K562 (cell line): ENCODE data around the gene UBL7. TPM values are rescaled to one million over a fixed set of nuclear protein-coding genes. Genes with fewer than 3 reads are reported as not detected.

Source experiments
- BCL6 ChIP-seq: fragments of 250-450 bp; sonication (Bioruptor Pico); IDR thresholded peaks from 2 replicates; pipeline ENCODE4 v1.4.0; 2020
- HSF4 ChIP-seq: fragments of 250-450 bp; sonication (Bioruptor Pico); IDR thresholded peaks from 2 replicates; pipeline ENCODE4 v2.1.2; 2022; ENCODE audit warnings: mild to moderate bottlenecking, moderate library complexity, borderline replicate concordance
- NR4A1 ChIP-seq, 2 experiments: fragments of 250-450 bp in 1 of 2; fragments of 450-650 bp in 1 of 2; sonication (Bioruptor Pico) in 1 of 2; IDR thresholded peaks; 2 replicates each; pipeline versions ENCODE4 v1.4.0 to v1.6.1; 2016 to 2020; ENCODE audit warnings: mild to moderate bottlenecking in 2 of 2, missing compliant biosample characterization in 1 of 2, missing genetic modification characterization in 1 of 2, moderate library complexity in 1 of 2
- POLR3G ChIP-seq: IDR thresholded peaks from 2 replicates; pipeline ENCODE4 v1.6.1; 2011; ENCODE audit not compliant: insufficient read length, insufficient replicate concordance; ENCODE audit errors: extremely low read depth
- RBM39 ChIP-seq: fragments of 200-400 bp; formaldehyde crosslinking; optimal IDR thresholded peaks from 2 replicates; pipeline ENCODE3; 2018; ENCODE audit warnings: low read depth, low read length
- SMAD3 ChIP-seq: fragments of 450-650 bp; formaldehyde crosslinking; conservative IDR thresholded peaks from 2 replicates; pipeline ENCODE4 v1.4.0; 2020; ENCODE audit warnings: mild to moderate bottlenecking
- SMAD4 ChIP-seq: fragments of 250-450 bp; sonication (Bioruptor Pico); conservative IDR thresholded peaks from 2 replicates; pipeline ENCODE4 v1.8.0; 2021; ENCODE audit warnings: inconsistent platforms, mild to moderate bottlenecking, moderate library complexity
- ZNF197 ChIP-seq: fragments of 200-800 bp; sonication (Bioruptor generic); IDR thresholded peaks from 2 replicates; pipeline ENCODE4 v1.6.1; 2016; ENCODE audit warnings: low read depth, missing genetic modification characterization, missing compliant biosample characterization
- polyA plus RNA-seq, 8 experiments: library from polyadenylated mRNA; depleted of rRNA in 4 of 8; stranded (reverse) in 5 of 8; unstranded in 3 of 8; fragments of >200 nt; fragmentation: Nextera tagmentation in 2 of 8; fragmentation: Illumina TruSeq in 1 of 8; extraction: Ambion mirVana in 2 of 8; extraction: Trizol in 1 of 8; gene quantifications; 2 replicates each; pipeline versions ENCODE4 v1.2.1 to v1.2.3, GENCODE V29; 2011 to 2014; ENCODE audit warnings: inconsistent platforms in 1 of 8, missing spikeins in 1 of 8
- total RNA-seq, 7 experiments: library from RNA; depleted of rRNA in 6 of 7; stranded (reverse); fragments of >200 nt in 6 of 7; fragmentation: Illumina TruSeq in 2 of 7; extraction: Trizol in 2 of 7; gene quantifications; 2 replicates each; pipeline versions ENCODE4 v1.2.1 to v1.2.3, GENCODE V29; 2011 to 2021; ENCODE audit warnings: low replicate concordance in 1 of 7
- TF ChIP-seq, protein P1 (sequence below): fragments of 450-650 bp; IDR thresholded peaks from 2 replicates; pipeline ENCODE4 v1.6.1; 2017; ENCODE audit warnings: antibody characterized with exemption
- TF ChIP-seq, protein P2 (sequence below): sonication (generic); formaldehyde crosslinking; IDR thresholded peaks from 2 replicates; pipeline ENCODE4 v1.8.0; 2022; ENCODE audit warnings: missing genetic modification reagents, mild to moderate bottlenecking, moderate library complexity, borderline replicate concordance

UBL7 gene
- total and polyA plus RNA-seq, 9 of the 15 experiments (the other 6 are each of a cell fraction or from before 2014, with no cell fraction given): 19.2 to 63.4 (median 44.9) TPM

DNA sequence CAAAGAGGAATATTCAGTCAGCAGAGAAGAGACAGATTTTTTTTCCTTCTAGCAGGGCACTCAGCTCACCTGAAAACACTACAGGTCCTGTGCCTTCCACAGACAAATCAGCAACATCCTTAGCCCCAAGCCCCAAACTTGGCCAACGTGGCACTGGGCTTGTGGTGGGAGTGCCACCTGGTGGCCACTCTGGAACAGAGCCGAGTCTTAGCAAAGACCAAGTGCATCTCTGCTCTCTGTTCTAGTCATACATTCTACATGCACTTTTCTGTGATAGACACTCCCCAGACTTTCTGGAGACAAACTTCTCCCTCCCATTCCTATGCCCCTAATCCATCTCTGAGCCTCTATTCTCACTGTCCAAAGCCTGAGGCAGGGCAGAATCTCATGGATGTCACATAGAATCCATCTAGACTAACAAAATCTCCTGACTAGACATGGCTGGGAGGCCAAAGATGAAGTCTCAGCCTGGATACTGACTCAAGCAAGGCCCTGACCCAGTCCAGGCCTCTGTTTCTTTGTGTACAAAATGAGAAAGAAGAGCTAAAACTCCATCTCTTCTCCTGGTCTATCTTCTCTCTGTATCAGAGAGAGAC lies 22.1 kb downstream of the UBL7 start (continued):
- TF ChIP-seq, protein P1, sequence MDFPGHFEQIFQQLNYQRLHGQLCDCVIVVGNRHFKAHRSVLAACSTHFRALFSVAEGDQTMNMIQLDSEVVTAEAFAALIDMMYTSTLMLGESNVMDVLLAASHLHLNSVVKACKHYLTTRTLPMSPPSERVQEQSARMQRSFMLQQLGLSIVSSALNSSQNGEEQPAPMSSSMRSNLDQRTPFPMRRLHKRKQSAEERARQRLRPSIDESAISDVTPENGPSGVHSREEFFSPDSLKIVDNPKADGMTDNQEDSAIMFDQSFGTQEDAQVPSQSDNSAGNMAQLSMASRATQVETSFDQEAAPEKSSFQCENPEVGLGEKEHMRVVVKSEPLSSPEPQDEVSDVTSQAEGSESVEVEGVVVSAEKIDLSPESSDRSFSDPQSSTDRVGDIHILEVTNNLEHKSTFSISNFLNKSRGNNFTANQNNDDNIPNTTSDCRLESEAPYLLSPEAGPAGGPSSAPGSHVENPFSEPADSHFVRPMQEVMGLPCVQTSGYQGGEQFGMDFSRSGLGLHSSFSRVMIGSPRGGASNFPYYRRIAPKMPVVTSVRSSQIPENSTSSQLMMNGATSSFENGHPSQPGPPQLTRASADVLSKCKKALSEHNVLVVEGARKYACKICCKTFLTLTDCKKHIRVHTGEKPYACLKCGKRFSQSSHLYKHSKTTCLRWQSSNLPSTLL: no peak
- TF ChIP-seq NR4A1 (CRISPR knock-in tag; IDR thresholded peaks at IDR 0.05): no peak
- TF ChIP-seq NR4A1 (tag; IDR thresholded peaks at IDR 0.05): 0 out of 2 replicates have a peak, but pooled peaks have one; percentile 34
- TF ChIP-seq ZNF197 (CRISPR knock-in tag): no peak
- TF ChIP-seq HSF4 (CRISPR knock-in tag): no peak
- TF ChIP-seq RBM39: no peak
- no peak for TF ChIP-seq POLR3G
- TF ChIP-seq SMAD4 (CRISPR knock-in tag): no peak
- TF ChIP-seq, protein P2, sequence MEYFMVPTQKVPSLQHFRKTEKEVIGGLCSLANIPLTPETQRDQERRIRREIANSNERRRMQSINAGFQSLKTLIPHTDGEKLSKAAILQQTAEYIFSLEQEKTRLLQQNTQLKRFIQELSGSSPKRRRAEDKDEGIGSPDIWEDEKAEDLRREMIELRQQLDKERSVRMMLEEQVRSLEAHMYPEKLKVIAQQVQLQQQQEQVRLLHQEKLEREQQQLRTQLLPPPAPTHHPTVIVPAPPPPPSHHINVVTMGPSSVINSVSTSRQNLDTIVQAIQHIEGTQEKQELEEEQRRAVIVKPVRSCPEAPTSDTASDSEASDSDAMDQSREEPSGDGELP (CRISPR knock-in tag): no peak; the same call in 1 of the 2 replicates
- no peak for TF ChIP-seq BCL6 (CRISPR knock-in tag)
- TF ChIP-seq SMAD3 (CRISPR knock-in tag): no peak
- TF ChIP-seq, all 486 proteins: peak for 34
